HepG2 (cell line): ENCODE measurements around the gene KCNK15. TPM values are rescaled to one million over a fixed set of nuclear protein-coding genes. Genes with fewer than 3 reads are reported as not detected.

Experiments
- CHCHD3 ChIP-seq: sonication (generic); formaldehyde crosslinking; IDR thresholded peaks from 2 replicates; pipeline ENCODE4 v1.8.0; 2022; ENCODE audit warnings: mild to moderate bottlenecking, missing genetic modification reagents, moderate library complexity
- IRX3 ChIP-seq: sonication (generic); formaldehyde crosslinking; IDR thresholded peaks from 2 replicates; pipeline ENCODE4 v1.8.1; 2023; ENCODE audit warnings: mild to moderate bottlenecking, low read depth, missing genetic modification reagents, borderline replicate concordance
- RORA ChIP-seq: sonication (generic); formaldehyde crosslinking; IDR thresholded peaks from 2 replicates; pipeline ENCODE4 v1.5.0; 2020; ENCODE audit warnings: mild to moderate bottlenecking, missing genetic modification reagents, moderate library complexity
- SIX1 ChIP-seq: sonication (generic); formaldehyde crosslinking; IDR thresholded peaks from 2 replicates; pipeline ENCODE4 v1.4.0; 2020; ENCODE audit warnings: missing genetic modification reagents, borderline replicate concordance
- SIX4 ChIP-seq: sonication (generic); formaldehyde crosslinking; IDR thresholded peaks from 2 replicates; pipeline ENCODE4 v1.4.0; 2020; ENCODE audit warnings: missing genetic modification reagents
- SKI ChIP-seq: fragments of 450-650 bp; IDR thresholded peaks from one replicate; pipeline ENCODE4 v1.6.1; 2018; ENCODE audit warnings: mild to moderate bottlenecking; ENCODE audit not compliant: partially characterized antibody
- WIZ ChIP-seq: sonication (generic); formaldehyde crosslinking; IDR thresholded peaks from 2 replicates; pipeline ENCODE4 v1.5.1; 2020; ENCODE audit warnings: mild to moderate bottlenecking, missing genetic modification reagents
- ZNF383 ChIP-seq: sonication (generic); formaldehyde crosslinking; IDR thresholded peaks from 2 replicates; pipeline ENCODE4 v1.4.0; 2020; ENCODE audit warnings: missing genetic modification reagents, mild to moderate bottlenecking, borderline replicate concordance
- ZNF782 ChIP-seq: sonication (generic); formaldehyde crosslinking; IDR thresholded peaks from 2 replicates; pipeline ENCODE4 v1.4.0; 2020; ENCODE audit warnings: missing genetic modification reagents, mild to moderate bottlenecking, borderline replicate concordance
- polyA plus RNA-seq, 8 experiments: library from polyadenylated mRNA; depleted of rRNA in 3 of 8; stranded (reverse) in 7 of 8; unstranded in 1 of 8; fragments of >200 nt; fragmentation: Illumina TruSeq in 4 of 8; extraction: Trizol in 4 of 8; gene quantifications; 2 replicates each; pipeline versions ENCODE4 v1.2.1 to v1.2.3, GENCODE V29; 2011 to 2016; ENCODE audit warnings: low read depth in 4 of 8, missing spikeins in 1 of 8, mixed read lengths in 1 of 8; ENCODE audit not compliant: insufficient read depth in 1 of 8
- total RNA-seq, 5 experiments: library from RNA; depleted of rRNA; stranded (reverse); fragments of >200 nt; fragmentation: Illumina TruSeq; extraction: Trizol; gene quantifications; 2 replicates each; pipeline ENCODE4 v1.2.3, GENCODE V29; 2016; ENCODE audit warnings: low read depth in 1 of 5
- TF ChIP-seq, protein P1 (sequence below): IDR thresholded peaks from 2 replicates; pipeline ENCODE4 v1.6.1; 2012; ENCODE audit warnings: inconsistent platforms
- TF ChIP-seq, protein P2 (sequence below): IDR thresholded peaks from 2 replicates; pipeline ENCODE4 v1.4.0; 2020; ENCODE audit warnings: mild to moderate bottlenecking, missing genetic modification reagents
- TF ChIP-seq, protein P3 (sequence below): sonication (generic); formaldehyde crosslinking; IDR thresholded peaks from 2 replicates; pipeline ENCODE4 v1.5.0; 2020; ENCODE audit warnings: mild to moderate bottlenecking, missing genetic modification reagents, borderline replicate concordance
- TF ChIP-seq, protein P4 (sequence below): sonication (generic); formaldehyde crosslinking; conservative IDR thresholded peaks from 2 replicates; pipeline ENCODE4 v1.5.0; 2020; ENCODE audit warnings: missing genetic modification reagents

The KCNK15 gene
- total and polyA plus RNA-seq, 2 of the 13 experiments (the other 11 are each of a cell fraction or from before 2014, with no cell fraction given), result 0.03 TPM; not detected in 1

DNA sequence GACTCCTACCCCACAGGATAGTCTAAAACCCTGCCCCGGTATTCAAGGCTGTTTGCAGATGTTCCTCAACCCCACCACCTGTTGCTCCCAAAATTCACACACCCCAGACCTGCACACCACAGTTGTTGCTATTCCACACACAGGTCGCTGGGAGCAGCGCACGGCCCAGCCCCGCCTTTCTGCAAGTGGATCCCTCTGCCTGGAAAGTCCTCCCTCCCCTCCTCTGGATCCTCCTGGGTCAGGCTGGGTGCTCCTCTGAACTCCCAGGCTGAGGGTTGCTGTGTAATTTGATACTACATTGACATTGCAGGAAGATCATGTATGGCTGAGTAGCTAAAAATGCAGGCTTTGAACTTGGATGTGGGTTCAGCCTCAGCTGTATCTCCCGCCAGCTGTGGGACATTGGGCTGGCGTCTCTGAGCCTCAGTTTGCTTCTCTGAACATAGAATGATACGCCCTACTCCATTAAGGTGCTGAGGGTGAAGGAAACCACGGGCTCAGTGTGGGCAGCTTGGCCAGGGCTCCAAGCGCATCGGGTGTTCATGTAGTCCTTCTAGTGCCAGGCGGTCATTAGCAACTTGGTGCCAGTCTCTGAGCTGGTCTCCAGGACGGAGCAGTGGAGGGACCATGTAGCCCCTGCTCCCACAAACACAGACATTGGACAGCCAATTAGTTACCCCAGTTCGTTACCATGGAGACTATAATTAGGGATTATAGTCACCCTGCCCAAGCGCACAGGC is 44.4 kb upstream of the KCNK15 start (continued):
- TF ChIP-seq ZNF383, result no peak
- TF ChIP-seq, protein P1, sequence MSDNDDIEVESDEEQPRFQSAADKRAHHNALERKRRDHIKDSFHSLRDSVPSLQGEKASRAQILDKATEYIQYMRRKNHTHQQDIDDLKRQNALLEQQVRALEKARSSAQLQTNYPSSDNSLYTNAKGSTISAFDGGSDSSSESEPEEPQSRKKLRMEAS, result no peak
- TF ChIP-seq, protein P2, sequence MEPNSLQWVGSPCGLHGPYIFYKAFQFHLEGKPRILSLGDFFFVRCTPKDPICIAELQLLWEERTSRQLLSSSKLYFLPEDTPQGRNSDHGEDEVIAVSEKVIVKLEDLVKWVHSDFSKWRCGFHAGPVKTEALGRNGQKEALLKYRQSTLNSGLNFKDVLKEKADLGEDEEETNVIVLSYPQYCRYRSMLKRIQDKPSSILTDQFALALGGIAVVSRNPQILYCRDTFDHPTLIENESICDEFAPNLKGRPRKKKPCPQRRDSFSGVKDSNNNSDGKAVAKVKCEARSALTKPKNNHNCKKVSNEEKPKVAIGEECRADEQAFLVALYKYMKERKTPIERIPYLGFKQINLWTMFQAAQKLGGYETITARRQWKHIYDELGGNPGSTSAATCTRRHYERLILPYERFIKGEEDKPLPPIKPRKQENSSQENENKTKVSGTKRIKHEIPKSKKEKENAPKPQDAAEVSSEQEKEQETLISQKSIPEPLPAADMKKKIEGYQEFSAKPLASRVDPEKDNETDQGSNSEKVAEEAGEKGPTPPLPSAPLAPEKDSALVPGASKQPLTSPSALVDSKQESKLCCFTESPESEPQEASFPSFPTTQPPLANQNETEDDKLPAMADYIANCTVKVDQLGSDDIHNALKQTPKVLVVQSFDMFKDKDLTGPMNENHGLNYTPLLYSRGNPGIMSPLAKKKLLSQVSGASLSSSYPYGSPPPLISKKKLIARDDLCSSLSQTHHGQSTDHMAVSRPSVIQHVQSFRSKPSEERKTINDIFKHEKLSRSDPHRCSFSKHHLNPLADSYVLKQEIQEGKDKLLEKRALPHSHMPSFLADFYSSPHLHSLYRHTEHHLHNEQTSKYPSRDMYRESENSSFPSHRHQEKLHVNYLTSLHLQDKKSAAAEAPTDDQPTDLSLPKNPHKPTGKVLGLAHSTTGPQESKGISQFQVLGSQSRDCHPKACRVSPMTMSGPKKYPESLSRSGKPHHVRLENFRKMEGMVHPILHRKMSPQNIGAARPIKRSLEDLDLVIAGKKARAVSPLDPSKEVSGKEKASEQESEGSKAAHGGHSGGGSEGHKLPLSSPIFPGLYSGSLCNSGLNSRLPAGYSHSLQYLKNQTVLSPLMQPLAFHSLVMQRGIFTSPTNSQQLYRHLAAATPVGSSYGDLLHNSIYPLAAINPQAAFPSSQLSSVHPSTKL, result peak; percentile 40; the same call in 1 of the 2 replicates
- TF ChIP-seq SIX1 (CRISPR knock-in tag), result peak; percentile 88; the same call in 1 of the 2 replicates
- TF ChIP-seq CHCHD3, result no peak
- no peak for TF ChIP-seq ZNF782 (CRISPR knock-in tag)
- no peak for TF ChIP-seq IRX3
- TF ChIP-seq, protein P3, sequence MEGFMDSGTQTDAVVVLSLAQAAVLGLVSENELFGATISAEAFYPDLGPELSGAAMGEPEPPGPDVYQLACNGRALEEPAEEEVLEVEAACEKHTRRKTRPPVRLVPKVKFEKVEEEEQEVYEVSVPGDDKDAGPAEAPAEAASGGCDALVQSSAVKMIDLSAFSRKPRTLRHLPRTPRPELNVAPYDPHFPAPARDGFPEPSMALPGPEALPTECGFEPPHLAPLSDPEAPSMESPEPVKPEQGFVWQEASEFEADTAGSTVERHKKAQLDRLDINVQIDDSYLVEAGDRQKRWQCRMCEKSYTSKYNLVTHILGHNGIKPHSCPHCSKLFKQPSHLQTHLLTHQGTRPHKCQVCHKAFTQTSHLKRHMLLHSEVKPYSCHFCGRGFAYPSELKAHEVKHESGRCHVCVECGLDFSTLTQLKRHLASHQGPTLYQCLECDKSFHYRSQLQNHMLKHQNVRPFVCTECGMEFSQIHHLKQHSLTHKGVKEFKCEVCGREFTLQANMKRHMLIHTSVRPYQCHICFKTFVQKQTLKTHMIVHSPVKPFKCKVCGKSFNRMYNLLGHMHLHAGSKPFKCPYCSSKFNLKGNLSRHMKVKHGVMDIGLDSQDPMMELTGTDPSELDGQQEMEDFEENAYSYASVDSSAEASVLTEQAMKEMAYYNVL, result no peak
- TF ChIP-seq, protein P4, sequence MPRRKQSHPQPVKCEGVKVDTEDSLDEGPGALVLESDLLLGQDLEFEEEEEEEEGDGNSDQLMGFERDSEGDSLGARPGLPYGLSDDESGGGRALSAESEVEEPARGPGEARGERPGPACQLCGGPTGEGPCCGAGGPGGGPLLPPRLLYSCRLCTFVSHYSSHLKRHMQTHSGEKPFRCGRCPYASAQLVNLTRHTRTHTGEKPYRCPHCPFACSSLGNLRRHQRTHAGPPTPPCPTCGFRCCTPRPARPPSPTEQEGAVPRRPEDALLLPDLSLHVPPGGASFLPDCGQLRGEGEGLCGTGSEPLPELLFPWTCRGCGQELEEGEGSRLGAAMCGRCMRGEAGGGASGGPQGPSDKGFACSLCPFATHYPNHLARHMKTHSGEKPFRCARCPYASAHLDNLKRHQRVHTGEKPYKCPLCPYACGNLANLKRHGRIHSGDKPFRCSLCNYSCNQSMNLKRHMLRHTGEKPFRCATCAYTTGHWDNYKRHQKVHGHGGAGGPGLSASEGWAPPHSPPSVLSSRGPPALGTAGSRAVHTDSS (CRISPR knock-in tag), result no peak
- peak; percentile 90 for TF ChIP-seq SIX4
- TF ChIP-seq WIZ (CRISPR knock-in tag), result no peak
- TF ChIP-seq RORA, result no peak
- TF ChIP-seq SKI, result peak; percentile 61
- TF ChIP-seq, all 625 proteins: peak for 12
